Activated CD8-positive, alpha-beta memory T cell treated with anti-CD3 and anti-CD28 coated beads, Interleukin-2, amount 50 U/mL, for 48 hours (primary cell): ENCODE data around the gene LAMA2.

Source experiments
- DNase-seq: peaks from one replicate; pipeline ENCODE4 v3.0.0-alpha.2; 2020

Gene LAMA2

GRCh38 chr6:129393654-129394053, 510.7 kb downstream of the LAMA2 start:
- no peak for DNase-seq

GRCh38 chr6:129398764-129399163, 515.8 kb downstream of the LAMA2 start:
- DNase-seq: no peak

GRCh38 chr6:129402244-129402643, 519.3 kb downstream of the LAMA2 start:
- DNase-seq: no peak

- no peak for DNase-seq
These were observed 528.2 kb downstream of the LAMA2 start for GRCh38 chr6:129411092-129411491.

GRCh38 chr6:129416337-129416990, 533.5 kb downstream of the LAMA2 start:
- DNase-seq: no peak

- DNase-seq: no peak
These were observed 534.6 kb downstream of the LAMA2 start for GRCh38 chr6:129417416-129418086.

- DNase-seq: no peak
These were observed 536.4 kb downstream of the LAMA2 start for GRCh38 chr6:129419324-129419723.

GRCh38 chr6:129426343-129426742, 543.4 kb downstream of the LAMA2 start:
- no peak for DNase-seq

GRCh38 chr6:129429956-129430355, 547.0 kb downstream of the LAMA2 start:
- DNase-seq: no peak

GRCh38 chr6:129432738-129433137, 549.8 kb downstream of the LAMA2 start:
- DNase-seq: no peak

GRCh38 chr6:129434091-129434490, 551.2 kb downstream of the LAMA2 start:
- no peak for DNase-seq

GRCh38 chr6:129440691-129441090, 557.8 kb downstream of the LAMA2 start:
- no peak for DNase-seq

GRCh38 chr6:129444683-129445082, 561.7 kb downstream of the LAMA2 start:
- no peak for DNase-seq

GRCh38 chr6:129446272-129447197, 563.6 kb downstream of the LAMA2 start:
- DNase-seq: no peak

GRCh38 chr6:129447198-129447565, 564.2 kb downstream of the LAMA2 start:
- DNase-seq: no peak

- no peak for DNase-seq
These were observed 566.0 kb downstream of the LAMA2 start for GRCh38 chr6:129448965-129449364.

GRCh38 chr6:129451187-129451586, 568.2 kb downstream of the LAMA2 start:
- no peak for DNase-seq

- no peak for DNase-seq
These were observed 570.1 kb downstream of the LAMA2 start for GRCh38 chr6:129453073-129453472.

GRCh38 chr6:129454488-129454887, 571.5 kb downstream of the LAMA2 start:
- DNase-seq: no peak

GRCh38 chr6:129455126-129455769, 572.3 kb downstream of the LAMA2 start:
- no peak for DNase-seq

GRCh38 chr6:129460221-129460620, 577.3 kb downstream of the LAMA2 start:
- DNase-seq: no peak

GRCh38 chr6:129469070-129469662, 586.2 kb downstream of the LAMA2 start:
- DNase-seq: no peak

- DNase-seq: no peak
These were observed 589.3 kb downstream of the LAMA2 start for GRCh38 chr6:129472239-129472638.
